Endothelial cell of umbilical vein (primary cell): ENCODE data around the gene HYLS1. TPM values are rescaled to one million over a fixed set of nuclear protein-coding genes. Genes with fewer than 3 reads are reported as not detected.

Experiments used
- BruUV-seq: library from RNA; stranded (reverse); fragments of 400-500 nt; replicated peaks from 2 replicates; lab custom pipeline; 2021; lab: Mats Ljungman, UMichigan
- CTCF ChIA-PET: fragments of 300-600, 350-600 bp; sonication (Branson Sonifier 250); formaldehyde crosslinking; loops from one replicate; lab custom pipeline; 2021; ENCODE audit warnings: antibody characterized with exemption, inconsistent platforms; lab: Charles Lee
- POLR2A ChIA-PET: fragments of 300-600, 350-600 bp; sonication (Branson Sonifier 250); formaldehyde crosslinking; loops from one replicate; lab custom pipeline; 2021; ENCODE audit warnings: antibody characterized with exemption, inconsistent platforms; lab: Charles Lee
- DNase-seq: peaks from one replicate; pipeline ENCODE4 v3.0.0-alpha.2; 2011; ENCODE audit warnings: low read depth, low spot score
- FAIRE-seq: peaks from 2 replicates; lab custom pipeline; 2011; peaks lifted over from hg19 to GRCh38; lab: Jason Lieb, UNC
- H2AFZ ChIP-seq: 2 replicates; pipeline ENCODE4 v1.6.0; 2012; ENCODE audit warnings: low read depth, low read length, control low read depth, inconsistent platforms
- H3K27ac ChIP-seq: 2 replicates; pipeline ENCODE4 v1.5.1; 2011; ENCODE audit warnings: low read depth, mild to moderate bottlenecking, control low read depth, low read length, moderate library complexity; ENCODE audit not compliant: insufficient read depth
- H3K27me3 ChIP-seq, 2 experiments: 2 replicates each; pipeline versions ENCODE4 v1.6.0 to v1.6.1; 2011; ENCODE audit warnings: low read length in 2 of 2, mixed read lengths in 1 of 2; ENCODE audit not compliant: control insufficient read depth in 2 of 2, insufficient read depth in 2 of 2
- H3K36me3 ChIP-seq, 2 experiments: 2 replicates in 1 of 2; 3 replicates in 1 of 2; pipeline ENCODE4 v1.5.1; 2011; ENCODE audit warnings: low read length in 2 of 2, mild to moderate bottlenecking in 1 of 2, moderate library complexity in 1 of 2; ENCODE audit not compliant: control insufficient read depth in 2 of 2, insufficient read depth in 2 of 2; ENCODE audit errors: extremely low read depth in 1 of 2
- H3K4me1 ChIP-seq: 3 replicates; pipeline ENCODE4 v1.5.1; 2011; ENCODE audit warnings: mild to moderate bottlenecking, low read length; ENCODE audit not compliant: control insufficient read depth, insufficient read depth; ENCODE audit errors: extremely low read depth
- H3K4me2 ChIP-seq: 2 replicates; pipeline ENCODE4 v1.6.1; 2011; ENCODE audit warnings: low read length, control low read depth, mixed read lengths; ENCODE audit not compliant: insufficient read depth
- H3K4me3 ChIP-seq, 3 experiments: fragments of 200-600 bp in 1 of 3; sonication (generic), shearing (Covaris generic) in 1 of 3; replicated peaks in 1 of 3; 2 replicates each; pipeline ENCODE4 v1.5.1; 2011 to 2016; ENCODE audit warnings: control low read depth in 3 of 3, low read length in 3 of 3, mild to moderate bottlenecking in 2 of 3, inconsistent platforms in 1 of 3, low read depth in 1 of 3, moderate library complexity in 1 of 3; ENCODE audit not compliant: insufficient read depth in 1 of 3
- H3K79me2 ChIP-seq: 2 replicates; pipeline ENCODE4 v1.6.0; 2012; ENCODE audit warnings: low read length, inconsistent platforms; ENCODE audit not compliant: control insufficient read depth, insufficient read depth
- H3K9ac ChIP-seq: replicated peaks from 2 replicates; pipeline ENCODE3; 2011; ENCODE audit warnings: low read length, control low read depth; ENCODE audit not compliant: insufficient read depth; ENCODE audit errors: extremely low read depth
- H3K9me1 ChIP-seq: replicated peaks from 3 replicates; pipeline ENCODE4 v1.6.0; 2011; ENCODE audit warnings: mild to moderate bottlenecking, low read length; ENCODE audit not compliant: control insufficient read depth, insufficient read depth; ENCODE audit errors: extremely low read depth
- H3K9me3 ChIP-seq: replicated peaks from 2 replicates; pipeline ENCODE4 v1.5.1; 2012; ENCODE audit warnings: low read length, inconsistent platforms; ENCODE audit not compliant: control insufficient read depth, insufficient read depth
- H4K20me1 ChIP-seq: replicated peaks from 2 replicates; pipeline ENCODE3; 2011; ENCODE audit warnings: mild to moderate bottlenecking, low read length; ENCODE audit not compliant: control insufficient read depth, insufficient read depth; ENCODE audit errors: extremely low read depth
- EZH2 ChIP-seq: IDR thresholded peaks from 2 replicates; pipeline ENCODE4 v1.6.1; 2012; ENCODE audit warnings: borderline replicate concordance, low read depth, mild to moderate bottlenecking, moderate library complexity, low read length, inconsistent platforms; ENCODE audit not compliant: severe bottlenecking
- FOS ChIP-seq: IDR thresholded peaks from 2 replicates; pipeline ENCODE4 v1.6.1; 2011; ENCODE audit warnings: mild to moderate bottlenecking, low read length, moderate library complexity, borderline replicate concordance; ENCODE audit not compliant: insufficient read depth
- GATA2 ChIP-seq: IDR thresholded peaks from 2 replicates; pipeline ENCODE4 v1.7.0; 2011; ENCODE audit warnings: low read depth, mild to moderate bottlenecking, moderate library complexity, mixed read lengths, low read length; ENCODE audit not compliant: insufficient read length, insufficient read depth
- JUN ChIP-seq: IDR thresholded peaks from 2 replicates; pipeline ENCODE4 v1.6.1; 2011; ENCODE audit warnings: borderline replicate concordance, low read depth; ENCODE audit not compliant: insufficient read length, insufficient read depth
- MYC ChIP-seq: IDR thresholded peaks from one replicate; pipeline ENCODE4 v1.6.1; 2011; ENCODE audit warnings: mild to moderate bottlenecking, low read depth, low read length
- POLR2A ChIP-seq: IDR thresholded peaks from 2 replicates; pipeline ENCODE4 v1.6.1; 2012; ENCODE audit warnings: low read depth, mild to moderate bottlenecking, control low read depth, low read length
- POLR2AphosphoS5 ChIP-seq: IDR thresholded peaks from 2 replicates; pipeline ENCODE4 v1.6.1; 2012; ENCODE audit warnings: low read depth, mild to moderate bottlenecking, control low read depth, low read length, moderate library complexity; ENCODE audit not compliant: insufficient read depth
- dilution Hi-C: fragments of 300-500 bp; cut with MboI; formaldehyde crosslinking; loops from one replicate; pipeline ENCODE4 v1.15.0; 2019; ENCODE audit warnings: low sequenced_read_pairs; ENCODE audit not compliant: extremely low pct_ligation_motif_present
- intact Hi-C: fragments of 100-400 bp; cut with micrococcal nuclease; formaldehyde crosslinking; loops from one replicate; pipeline ENCODE4 v1.10.0; 2022
- polyA plus RNA-seq, 4 experiments: library from polyadenylated mRNA; depleted of rRNA in 3 of 4; stranded (reverse) in 3 of 4; unstranded in 1 of 4; fragments of >200 nt; gene quantifications; 2 replicates each; pipeline versions ENCODE4 v1.2.1 to v1.2.3, GENCODE V29; 2011 to 2012; ENCODE audit warnings: missing spikeins in 1 of 4
- total RNA-seq: library from RNA; stranded (reverse); gene quantifications from 2 replicates; pipeline ENCODE4 v1.2.3, GENCODE V29; 2021
- TF ChIP-seq, protein P1 (sequence below): IDR thresholded peaks from 2 replicates; pipeline ENCODE4 v1.6.1; 2011; ENCODE audit not compliant: insufficient read depth, insufficient read length
- TF ChIP-seq, protein P2 (sequence below), 2 donors: IDR thresholded peaks; 1 replicate in 1 of 2; 2 replicates in 1 of 2; pipeline ENCODE4 v1.5.1; 2011; ENCODE audit warnings: low read length in 2 of 2, mild to moderate bottlenecking in 2 of 2, moderate library complexity in 2 of 2, control low read depth in 1 of 2, inconsistent platforms in 1 of 2, low read depth in 1 of 2; ENCODE audit not compliant: insufficient read depth in 1 of 2; ENCODE audit errors: extremely low read depth in 1 of 2

The HYLS1 gene
- total and polyA plus RNA-seq, 2 donors (not counting 3 experiments of a cell fraction or from before 2014, with no cell fraction given) = 4.7 to 12.6 TPM

DNA sequence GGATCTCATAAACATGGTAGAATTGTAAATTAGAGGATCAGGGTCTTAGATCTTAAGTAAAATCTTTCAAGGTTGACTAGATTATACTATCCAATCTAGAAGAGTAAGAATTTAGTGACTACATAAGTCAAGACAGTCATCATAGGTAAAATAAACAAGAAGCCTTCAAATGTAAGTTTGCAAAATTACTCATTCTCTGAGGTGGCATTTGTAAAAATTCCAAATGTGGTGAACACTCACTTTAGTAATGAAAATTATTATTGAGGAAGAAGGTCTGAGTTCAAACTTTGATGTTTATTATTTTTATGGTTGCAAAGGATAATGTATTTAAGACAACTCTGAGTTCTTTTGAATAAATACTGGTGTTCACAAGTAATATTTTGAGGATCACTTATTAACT, 4.6 kb downstream of the HYLS1 start:
- CTCF ChIA-PET = interaction anchor here (1.2 kb wide), 1 partner anchor 11 kb away, joined by 5 read pairs; the partner anchor contains the start of gene PUS3
- POLR2A ChIA-PET = no interaction called here
- Histone ChIP-seq H3K27me3 (no peaks in the 10 kb centered on the region), H3K9me1 (no peaks in the 10 kb centered on the region), H3K9me3 (no peaks in the 10 kb centered on the region), H3K27ac (no peak overlapping the region), H3K4me3 (no peak overlapping the region), H4K20me1 (no peaks in the 10 kb centered on the region), H2AFZ (no peak overlapping the region), H3K79me2 (peaks cover 76% of the 10 kb centered on the region), H3K4me1 (peaks cover 24% of the 10 kb centered on the region), H3K9ac (no peak overlapping the region), H3K4me2 (no peak overlapping the region), H3K36me3 (peaks cover 2 to 14% of the 10 kb centered on the region in 2 experiments)
- peak; percentile 20 for TF ChIP-seq FOS
- no peak for TF ChIP-seq EZH2
- BruUV-seq = no TSS peak
- FAIRE-seq = no peak
- peak; percentile 9 for DNase-seq
- intact Hi-C loops (no loop called here), dilution Hi-C loops (no loop called here)

DNA sequence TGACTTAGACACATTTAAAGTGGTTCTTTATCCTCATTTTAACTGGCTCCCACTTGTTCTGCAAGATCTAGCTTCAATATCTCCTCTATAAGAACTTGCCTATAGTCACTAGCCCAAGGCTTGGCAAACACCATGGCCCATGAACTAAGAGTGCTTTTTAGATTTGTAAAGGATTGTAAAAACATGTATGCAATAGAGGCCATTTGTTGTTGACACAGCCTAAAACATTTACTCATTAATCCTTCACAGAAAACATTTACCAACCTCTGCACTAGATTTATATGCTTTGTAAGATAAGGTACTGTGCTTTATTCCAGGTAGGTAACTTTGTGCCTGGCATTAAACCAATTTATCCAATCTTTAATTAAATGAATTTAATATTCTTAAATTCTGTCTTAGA, 5.5 kb downstream of the HYLS1 start:
- CTCF ChIA-PET = interaction anchor here (1.1 kb wide), 1 partner anchor 10 kb away, joined by 4 read pairs; the partner anchor contains the start of gene PUS3
- no peak overlapping the region for H2AFZ ChIP-seq
- no peaks in the 10 kb centered on the region for H3K9me3 ChIP-seq
- H3K79me2 ChIP-seq = peaks cover 84% of the 10 kb centered on the region
- dilution Hi-C loops (no loop called here), intact Hi-C loops (no loop called here)
- BruUV-seq = no TSS peak
- FAIRE-seq = no peak
- H3K9me1 ChIP-seq = no peaks in the 10 kb centered on the region
- TF ChIP-seq, protein P1, sequence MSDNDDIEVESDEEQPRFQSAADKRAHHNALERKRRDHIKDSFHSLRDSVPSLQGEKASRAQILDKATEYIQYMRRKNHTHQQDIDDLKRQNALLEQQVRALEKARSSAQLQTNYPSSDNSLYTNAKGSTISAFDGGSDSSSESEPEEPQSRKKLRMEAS = no peak
- TF ChIP-seq FOS (no peak), POLR2AphosphoS5 (no peak), EZH2 (no peak), MYC (no peak), POLR2A (no peak), JUN (no peak), GATA2 (no peak)
- TF ChIP-seq, protein P2, sequence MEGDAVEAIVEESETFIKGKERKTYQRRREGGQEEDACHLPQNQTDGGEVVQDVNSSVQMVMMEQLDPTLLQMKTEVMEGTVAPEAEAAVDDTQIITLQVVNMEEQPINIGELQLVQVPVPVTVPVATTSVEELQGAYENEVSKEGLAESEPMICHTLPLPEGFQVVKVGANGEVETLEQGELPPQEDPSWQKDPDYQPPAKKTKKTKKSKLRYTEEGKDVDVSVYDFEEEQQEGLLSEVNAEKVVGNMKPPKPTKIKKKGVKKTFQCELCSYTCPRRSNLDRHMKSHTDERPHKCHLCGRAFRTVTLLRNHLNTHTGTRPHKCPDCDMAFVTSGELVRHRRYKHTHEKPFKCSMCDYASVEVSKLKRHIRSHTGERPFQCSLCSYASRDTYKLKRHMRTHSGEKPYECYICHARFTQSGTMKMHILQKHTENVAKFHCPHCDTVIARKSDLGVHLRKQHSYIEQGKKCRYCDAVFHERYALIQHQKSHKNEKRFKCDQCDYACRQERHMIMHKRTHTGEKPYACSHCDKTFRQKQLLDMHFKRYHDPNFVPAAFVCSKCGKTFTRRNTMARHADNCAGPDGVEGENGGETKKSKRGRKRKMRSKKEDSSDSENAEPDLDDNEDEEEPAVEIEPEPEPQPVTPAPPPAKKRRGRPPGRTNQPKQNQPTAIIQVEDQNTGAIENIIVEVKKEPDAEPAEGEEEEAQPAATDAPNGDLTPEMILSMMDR (IDR thresholded peaks at IDR 0.05; ENCODE audit: extremely low read depth in 1 of 2, insufficient read depth in 1 of 2, low read depth in 1 of 2, low read length in 2 of 2) = no peak
- no peak overlapping the region for H3K9ac ChIP-seq
- no peaks in the 10 kb centered on the region for H4K20me1 ChIP-seq
- no peaks in the 10 kb centered on the region for H3K27me3 ChIP-seq
- H3K27ac ChIP-seq = no peak overlapping the region
- no peak overlapping the region for H3K4me3 ChIP-seq
- DNase-seq = no peak
- POLR2A ChIA-PET = no interaction called here
- H3K36me3 ChIP-seq = peaks cover 2 to 16% of the 10 kb centered on the region in 2 experiments
- H3K4me1 ChIP-seq = peaks cover 24% of the 10 kb centered on the region
- no peak overlapping the region for H3K4me2 ChIP-seq
